K562 (cell line): Measurements from ENCODE around the gene SH3GLB2. TPM values are rescaled to one million over a fixed set of nuclear protein-coding genes. Genes with fewer than 3 reads are reported as not detected.

Source experiments
- AFF1 ChIP-seq, 2 experiments: fragments of 450-650 bp; IDR thresholded peaks; 2 replicates each; pipeline ENCODE4 v1.6.1; 2018; ENCODE audit warnings: mild to moderate bottlenecking in 2 of 2, low read depth in 1 of 2; ENCODE audit not compliant: partially characterized antibody in 2 of 2
- ARID1B ChIP-seq: fragments of 450-650 bp; IDR thresholded peaks from 2 replicates; pipeline ENCODE4 v1.6.1; 2016; ENCODE audit warnings: antibody characterized with exemption, mild to moderate bottlenecking, inconsistent platforms
- BACH1 ChIP-seq: fragments of 200-800 bp; sonication (Bioruptor generic); IDR thresholded peaks from 2 replicates; pipeline ENCODE4 v1.6.1; 2016; ENCODE audit warnings: missing genetic modification characterization, missing compliant biosample characterization
- CREB1 ChIP-seq, 2 experiments: sonication (generic) in 1 of 2; formaldehyde crosslinking in 1 of 2; IDR thresholded peaks; 2 replicates each; pipeline versions ENCODE4 v1.6.1 to v1.8.0; 2012 to 2022; ENCODE audit warnings: inconsistent platforms in 1 of 2, mild to moderate bottlenecking in 1 of 2, missing genetic modification reagents in 1 of 2, moderate library complexity in 1 of 2
- CTBP1 ChIP-seq: fragments of 450-650 bp; IDR thresholded peaks from 2 replicates; pipeline ENCODE4 v1.6.1; 2016; ENCODE audit warnings: borderline replicate concordance
- JUN ChIP-seq, 2 experiments: sonication (generic) in 1 of 2; formaldehyde crosslinking in 1 of 2; IDR thresholded peaks; 2 replicates each; pipeline versions ENCODE4 v1.6.1 to v1.8.0; 2012 to 2022; ENCODE audit warnings: borderline replicate concordance in 2 of 2, mild to moderate bottlenecking in 2 of 2, improper control_type of control experiment in 1 of 2, low read depth in 1 of 2, low read length in 1 of 2, missing genetic modification reagents in 1 of 2
- NCOR1 ChIP-seq: fragments of 450-650 bp; IDR thresholded peaks from 2 replicates; pipeline ENCODE4 v1.6.1; 2016; ENCODE audit warnings: mild to moderate bottlenecking, moderate library complexity
- NR2C1 ChIP-seq, 2 experiments: fragments of 450-650 bp; IDR thresholded peaks; 2 replicates each; pipeline ENCODE4 v1.6.1; 2017; ENCODE audit warnings: mild to moderate bottlenecking in 2 of 2, antibody characterized with exemption in 1 of 2, inconsistent platforms in 1 of 2, missing compliant biosample characterization in 1 of 2, missing genetic modification characterization in 1 of 2
- SIN3B ChIP-seq: fragments of 450-650 bp; IDR thresholded peaks from 2 replicates; pipeline ENCODE4 v1.6.1; 2017; ENCODE audit warnings: low read depth, mild to moderate bottlenecking, moderate library complexity
- SUPT5H ChIP-seq: fragments of 450-650 bp; IDR thresholded peaks from 2 replicates; pipeline ENCODE4 v1.6.1; 2016
- TAL1 ChIP-seq: fragments of 450-650 bp; IDR thresholded peaks from 2 replicates; pipeline ENCODE4 v1.6.1; 2016; ENCODE audit warnings: mild to moderate bottlenecking
- U2AF2 ChIP-seq: fragments of 200-400 bp; formaldehyde crosslinking; optimal IDR thresholded peaks from 2 replicates; pipeline ENCODE3; 2017; ENCODE audit warnings: low read depth, mild to moderate bottlenecking, low read length
- ZEB2 ChIP-seq: fragments of 450-650 bp; IDR thresholded peaks from 2 replicates; pipeline ENCODE4 v1.6.1; 2016
- ZNF24 ChIP-seq: fragments of 450-650 bp; IDR thresholded peaks from 2 replicates; pipeline ENCODE4 v1.6.1; 2016
- polyA plus RNA-seq, 8 experiments: library from polyadenylated mRNA; depleted of rRNA in 4 of 8; stranded (reverse) in 5 of 8; unstranded in 3 of 8; fragments of >200 nt; fragmentation: Nextera tagmentation in 2 of 8; fragmentation: Illumina TruSeq in 1 of 8; extraction: Ambion mirVana in 2 of 8; extraction: Trizol in 1 of 8; gene quantifications; 2 replicates each; pipeline versions ENCODE4 v1.2.1 to v1.2.3, GENCODE V29; 2011 to 2014; ENCODE audit warnings: inconsistent platforms in 1 of 8, missing spikeins in 1 of 8
- total RNA-seq, 7 experiments: library from RNA; depleted of rRNA in 6 of 7; stranded (reverse); fragments of >200 nt in 6 of 7; fragmentation: Illumina TruSeq in 2 of 7; extraction: Trizol in 2 of 7; gene quantifications; 2 replicates each; pipeline versions ENCODE4 v1.2.1 to v1.2.3, GENCODE V29; 2011 to 2021; ENCODE audit warnings: low replicate concordance in 1 of 7
- TF ChIP-seq, protein P1 (sequence below): sonication (generic); formaldehyde crosslinking; IDR thresholded peaks from 2 replicates; pipeline ENCODE4 v1.8.0; 2022; ENCODE audit warnings: mild to moderate bottlenecking, low read depth, missing genetic modification reagents
- TF ChIP-seq, protein P2 (sequence below): fragments of 250-450 bp; sonication (Bioruptor Pico); IDR thresholded peaks from 2 replicates; pipeline ENCODE4 v1.5.0; 2020; ENCODE audit warnings: mild to moderate bottlenecking, borderline replicate concordance
- TF ChIP-seq, protein P3 (sequence below), 3 experiments: fragments of 200-800 bp in 1 of 3; sonication (Bioruptor generic) in 1 of 3; sonication (generic) in 1 of 3; formaldehyde crosslinking in 1 of 3; IDR thresholded peaks; 2 replicates each; pipeline versions ENCODE4 v1.6.1 to v1.8.0; 2016 to 2022; ENCODE audit warnings: mild to moderate bottlenecking in 2 of 3, missing compliant biosample characterization in 2 of 3, missing genetic modification characterization in 2 of 3, missing genetic modification reagents in 1 of 3

The SH3GLB2 gene
- total and polyA plus RNA-seq, 9 of the 15 experiments (the other 6 are each of a cell fraction or from before 2014, with no cell fraction given): 0.20 to 118 (median 58.8) TPM

DNA sequence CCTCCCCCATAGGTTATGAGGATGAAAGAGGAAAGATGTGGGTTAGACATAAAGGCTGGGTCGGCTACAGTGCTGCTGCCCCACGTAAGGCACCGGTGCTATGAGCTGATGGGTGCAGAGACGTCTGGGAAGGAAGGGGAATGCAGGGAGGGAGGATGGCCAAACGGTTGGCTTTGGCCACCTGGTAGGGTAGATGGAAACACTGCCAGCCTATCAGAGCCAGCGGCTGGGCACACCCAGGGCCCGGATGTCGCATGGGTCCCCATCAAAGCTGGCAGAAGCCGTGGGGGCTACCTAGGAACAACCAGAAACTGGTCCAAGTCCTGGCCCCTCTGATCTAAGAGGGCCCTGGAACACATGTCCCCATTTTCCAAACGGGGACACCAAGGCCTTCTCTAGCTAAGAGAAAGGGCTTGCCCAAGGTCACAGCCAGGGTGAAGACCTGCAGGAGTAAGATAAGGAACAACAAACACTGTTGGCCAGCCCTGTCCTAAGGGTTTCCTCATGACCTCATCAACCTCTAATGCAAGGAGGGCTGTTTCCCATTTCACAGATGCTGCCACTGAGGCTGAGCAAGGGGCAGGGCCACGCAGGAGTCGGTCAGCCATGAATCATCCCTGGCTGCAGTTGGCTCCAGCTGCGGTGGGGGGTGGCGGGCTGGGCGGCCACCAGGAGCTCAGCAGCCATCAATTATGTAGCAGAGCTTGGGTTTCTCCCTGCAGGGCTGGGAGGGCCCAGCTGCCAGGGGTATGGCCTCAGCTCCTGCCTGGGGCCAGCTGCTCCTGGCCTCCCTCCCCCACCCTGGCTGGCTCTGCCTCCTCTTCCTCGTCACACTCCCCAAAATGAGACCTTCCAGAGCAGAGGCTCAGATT is 4.9 kb downstream of the SH3GLB2 start (continued):
- peak; percentile 81 for TF ChIP-seq CTBP1
- TF ChIP-seq CREB1 (IDR thresholded peaks at IDR 0.05): peak; percentile 53; the same call in 1 of the 2 replicates
- TF ChIP-seq CREB1 (CRISPR knock-in tag; IDR thresholded peaks at IDR 0.05): peak; percentile 70; the same call in 1 of the 2 replicates
- TF ChIP-seq AFF1 (IDR thresholded peaks at IDR 0.05; ENCODE audit: low read depth in 1 of 2, partially characterized antibody in 2 of 2): peak in 1 of 2 experiments; percentile 32
- TF ChIP-seq, protein P1, sequence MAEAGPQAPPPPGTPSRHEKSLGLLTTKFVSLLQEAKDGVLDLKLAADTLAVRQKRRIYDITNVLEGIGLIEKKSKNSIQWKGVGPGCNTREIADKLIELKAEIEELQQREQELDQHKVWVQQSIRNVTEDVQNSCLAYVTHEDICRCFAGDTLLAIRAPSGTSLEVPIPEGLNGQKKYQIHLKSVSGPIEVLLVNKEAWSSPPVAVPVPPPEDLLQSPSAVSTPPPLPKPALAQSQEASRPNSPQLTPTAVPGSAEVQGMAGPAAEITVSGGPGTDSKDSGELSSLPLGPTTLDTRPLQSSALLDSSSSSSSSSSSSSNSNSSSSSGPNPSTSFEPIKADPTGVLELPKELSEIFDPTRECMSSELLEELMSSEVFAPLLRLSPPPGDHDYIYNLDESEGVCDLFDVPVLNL: 0 out of 2 replicates have a peak, but pooled peaks have one; percentile 51
- peak; percentile 66 for TF ChIP-seq NR2C1 (IDR thresholded peaks at IDR 0.05)
- TF ChIP-seq NR2C1 (tag; IDR thresholded peaks at IDR 0.05): peak; percentile 66
- no peak for TF ChIP-seq U2AF2
- peak; percentile 94 for TF ChIP-seq JUN (IDR thresholded peaks at IDR 0.05; ENCODE audit: borderline replicate concordance, low read depth, low read length)
- TF ChIP-seq JUN (CRISPR knock-in tag; IDR thresholded peaks at IDR 0.05; ENCODE audit: borderline replicate concordance): peak; percentile 97
- TF ChIP-seq, protein P2, sequence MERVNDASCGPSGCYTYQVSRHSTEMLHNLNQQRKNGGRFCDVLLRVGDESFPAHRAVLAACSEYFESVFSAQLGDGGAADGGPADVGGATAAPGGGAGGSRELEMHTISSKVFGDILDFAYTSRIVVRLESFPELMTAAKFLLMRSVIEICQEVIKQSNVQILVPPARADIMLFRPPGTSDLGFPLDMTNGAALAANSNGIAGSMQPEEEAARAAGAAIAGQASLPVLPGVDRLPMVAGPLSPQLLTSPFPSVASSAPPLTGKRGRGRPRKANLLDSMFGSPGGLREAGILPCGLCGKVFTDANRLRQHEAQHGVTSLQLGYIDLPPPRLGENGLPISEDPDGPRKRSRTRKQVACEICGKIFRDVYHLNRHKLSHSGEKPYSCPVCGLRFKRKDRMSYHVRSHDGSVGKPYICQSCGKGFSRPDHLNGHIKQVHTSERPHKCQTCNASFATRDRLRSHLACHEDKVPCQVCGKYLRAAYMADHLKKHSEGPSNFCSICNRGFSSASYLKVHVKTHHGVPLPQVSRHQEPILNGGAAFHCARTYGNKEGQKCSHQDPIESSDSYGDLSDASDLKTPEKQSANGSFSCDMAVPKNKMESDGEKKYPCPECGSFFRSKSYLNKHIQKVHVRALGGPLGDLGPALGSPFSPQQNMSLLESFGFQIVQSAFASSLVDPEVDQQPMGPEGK (CRISPR knock-in tag): no peak
- TF ChIP-seq SUPT5H: no peak
- TF ChIP-seq BACH1 (tag): no peak
- TF ChIP-seq ZNF24: peak; percentile 50; the same call in 1 of the 2 replicates
- peak; percentile 92 for TF ChIP-seq ARID1B
- TF ChIP-seq ZEB2: peak; percentile 47; the same call in 1 of the 2 replicates
- TF ChIP-seq, protein P3, sequence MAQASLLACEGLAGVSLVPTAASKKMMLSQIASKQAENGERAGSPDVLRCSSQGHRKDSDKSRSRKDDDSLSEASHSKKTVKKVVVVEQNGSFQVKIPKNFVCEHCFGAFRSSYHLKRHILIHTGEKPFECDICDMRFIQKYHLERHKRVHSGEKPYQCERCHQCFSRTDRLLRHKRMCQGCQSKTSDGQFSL (CRISPR knock-in tag; IDR thresholded peaks at IDR 0.05): peak; percentile 74; the same call in 1 of the 2 replicates
- TF ChIP-seq, protein P3 (tag; IDR thresholded peaks at IDR 0.05): no peak
- peak; percentile 80 for TF ChIP-seq NCOR1
- 0 out of 2 replicates have a peak, but pooled peaks have one; percentile 15 for TF ChIP-seq SIN3B
- TF ChIP-seq TAL1: peak; percentile 84
